Activated CD4-positive, alpha-beta memory T cell treated with anti-CD3 and anti-CD28 coated beads for 36 hours (primary cell): ENCODE data around the gene FABP3. TPM values are rescaled to one million over a fixed set of nuclear protein-coding genes. Genes with fewer than 3 reads are reported as not detected.

Experiments
- CTCF ChIA-PET: fragments of 350-600 bp; sonication (Branson Sonifier 250); formaldehyde crosslinking; loops from one replicate; lab custom pipeline; 2021; ENCODE audit warnings: antibody characterized with exemption, inconsistent platforms; lab: Charles Lee
- POLR2A ChIA-PET: fragments of 350-600 bp; sonication (Branson Sonifier 250); formaldehyde crosslinking; loops from one replicate; lab custom pipeline; 2021; ENCODE audit warnings: antibody characterized with exemption; lab: Charles Lee
- DNase-seq: peaks from one replicate; pipeline ENCODE4 v3.0.0-alpha.2; 2020
- H3K27ac Mint-ChIP-seq: one replicate; pipeline ENCODE4 v1.8.0; 2021; ENCODE audit warnings: mixed read lengths
- H3K27me3 Mint-ChIP-seq: one replicate; pipeline ENCODE4 v1.8.0; 2021; ENCODE audit warnings: mixed read lengths
- H3K36me3 Mint-ChIP-seq: one replicate; pipeline ENCODE4 v1.8.0; 2021; ENCODE audit warnings: mixed read lengths
- H3K4me1 Mint-ChIP-seq: one replicate; pipeline ENCODE4 v1.8.0; 2021; ENCODE audit warnings: low read depth, mixed read lengths
- H3K4me3 Mint-ChIP-seq: one replicate; pipeline ENCODE4 v1.8.0; 2021; ENCODE audit warnings: mild to moderate bottlenecking, mixed read lengths
- H3K9me3 Mint-ChIP-seq: one replicate; pipeline ENCODE4 v1.8.0; 2021; ENCODE audit warnings: mixed read lengths
- intact Hi-C: fragments of 100-400 bp; cut with micrococcal nuclease; formaldehyde crosslinking; loops from one replicate; pipeline ENCODE4 v1.15.1; 2023
- total RNA-seq, 2 experiments: library from RNA; stranded (reverse); gene quantifications; one replicate each; pipeline ENCODE4 v1.2.3, GENCODE V29; 2021

The FABP3 gene
- total RNA-seq, 2 experiments from 2014 or later: not detected

DNA sequence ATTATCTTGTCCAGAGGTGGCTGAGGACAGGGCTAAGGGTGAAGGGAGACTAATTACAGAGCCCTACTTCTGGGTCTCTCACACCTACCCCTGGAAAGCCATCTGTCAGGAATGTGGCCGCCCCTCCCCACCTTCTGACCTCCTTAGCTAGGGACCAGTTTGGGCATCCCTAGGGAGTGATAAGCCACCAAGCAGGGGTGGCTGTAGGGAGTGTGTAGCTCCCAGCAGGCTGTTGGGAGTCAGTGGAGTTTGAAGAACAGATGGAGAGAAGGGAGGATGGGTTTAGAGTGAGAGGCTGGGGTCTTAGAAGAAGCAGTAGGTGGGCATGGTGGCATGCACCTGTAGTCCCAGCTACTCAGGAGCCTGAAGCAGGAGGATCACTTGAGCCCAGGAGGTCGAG lies 39.3 kb upstream of the FABP3 start:
- ChIA-PET CTCF (interaction anchor here (2.0 to 3.2 kb wide), 3 partner anchors 8 to 17 kb away, joined by 7 to 15 read pairs (median 13); no protein-coding TSS in a partner anchor), POLR2A (no interaction called here)
- intact Hi-C loops: no loop called here

GRCh38 chr1:31410871-31411270 lies 38.0 kb upstream of the FABP3 start:
- intact Hi-C loops: no loop called here
- Mint-ChIP-seq H3K9me3 (no peaks in the 10 kb centered on the region), H3K27me3 (peaks cover 47% of the 10 kb centered on the region), H3K27ac (no peak overlapping the region), H3K36me3 (no peaks in the 10 kb centered on the region), H3K4me3 (no peak overlapping the region), H3K4me1 (peaks cover 6% of the 10 kb centered on the region)
- CTCF ChIA-PET: interaction anchor here (0.6 to 3.2 kb wide), 4 partner anchors 10 to 182 kb away, joined by 3 to 15 read pairs (median 10); no protein-coding TSS in a partner anchor
- POLR2A ChIA-PET: no interaction called here
- DNase-seq: no peak

More for the DNA sequence above, 39.3 kb upstream of the FABP3 start:
- peak overlapping the region; percentile 19 for H3K4me3 Mint-ChIP-seq
- H3K9me3 Mint-ChIP-seq: no peaks in the 10 kb centered on the region
- DNase-seq: no peak
- no peaks in the 10 kb centered on the region for H3K36me3 Mint-ChIP-seq
- no peak overlapping the region for H3K27ac Mint-ChIP-seq
- peaks cover 6% of the 10 kb centered on the region for H3K4me1 Mint-ChIP-seq
- peaks cover 56% of the 10 kb centered on the region for H3K27me3 Mint-ChIP-seq

GRCh38 chr1:31409946-31410858 lies 37.3 kb upstream of the FABP3 start:
- Mint-ChIP-seq H3K27me3 (peaks cover 40% of the 10 kb centered on the region), H3K4me1 (peaks cover 6% of the 10 kb centered on the region), H3K9me3 (no peaks in the 10 kb centered on the region), H3K4me3 (no peak overlapping the region), H3K36me3 (no peaks in the 10 kb centered on the region), H3K27ac (no peak overlapping the region)
- no peak for DNase-seq
- intact Hi-C loops: no loop called here
- POLR2A ChIA-PET: no interaction called here
- CTCF ChIA-PET: interaction anchor here (0.6 to 3.2 kb wide), 3 partner anchors 12 to 183 kb away, joined by 3 to 15 read pairs (median 3); no protein-coding TSS in a partner anchor

DNA sequence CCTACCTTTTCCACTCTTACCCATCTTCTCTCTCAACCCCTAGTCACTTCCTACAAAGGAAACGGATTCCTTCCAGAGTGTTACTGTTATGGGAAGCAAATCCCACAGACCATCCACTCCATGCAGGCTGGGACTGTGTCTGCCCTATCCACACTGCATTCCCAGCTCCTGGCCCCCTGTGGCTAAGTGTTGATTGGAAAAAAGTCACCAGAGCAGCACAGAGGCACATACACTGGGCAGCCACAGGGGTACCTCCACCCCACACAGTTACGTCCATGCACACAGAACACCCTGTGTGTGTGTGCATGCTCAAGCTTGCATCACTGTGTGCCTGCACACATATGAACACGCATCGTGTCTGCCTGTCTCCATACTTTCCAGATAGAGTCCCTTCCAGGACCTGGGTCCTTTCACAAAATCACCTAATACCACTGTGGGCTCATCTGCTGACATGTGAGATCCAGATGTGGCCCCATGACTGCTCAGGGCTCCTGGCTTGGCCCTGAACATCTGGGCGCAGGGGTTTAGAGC lies 36.0 kb upstream of the FABP3 start:
- Mint-ChIP-seq H3K27me3 (peaks cover 30% of the 10 kb centered on the region), H3K27ac (no peak overlapping the region), H3K36me3 (no peaks in the 10 kb centered on the region), H3K4me3 (no peak overlapping the region), H3K4me1 (peaks cover 5% of the 10 kb centered on the region), H3K9me3 (no peaks in the 10 kb centered on the region)
- DNase-seq: no peak
- intact Hi-C loops: no loop called here
- ChIA-PET POLR2A (no interaction called here), CTCF (interaction anchor here (1.2 kb wide), 1 partner anchor 14 kb away, joined by 4 read pairs; no protein-coding TSS in a partner anchor)

GRCh38 chr1:31407029-31407626 lies 34.3 kb upstream of the FABP3 start:
- H3K27ac Mint-ChIP-seq: no peak overlapping the region
- H3K9me3 Mint-ChIP-seq: no peaks in the 10 kb centered on the region
- no peaks in the 10 kb centered on the region for H3K36me3 Mint-ChIP-seq
- peaks cover 21% of the 10 kb centered on the region for H3K27me3 Mint-ChIP-seq
- POLR2A ChIA-PET: no interaction called here
- no peaks in the 10 kb centered on the region for H3K4me1 Mint-ChIP-seq
- no peak overlapping the region for H3K4me3 Mint-ChIP-seq
- CTCF ChIA-PET: interaction anchor here (2.0 kb wide), 1 partner anchor 12 kb away, joined by 6 read pairs; no protein-coding TSS in a partner anchor
- no peak for DNase-seq
- intact Hi-C loops: no loop called here

GRCh38 chr1:31405578-31406245 lies 32.8 kb upstream of the FABP3 start:
- no peaks in the 10 kb centered on the region for H3K36me3 Mint-ChIP-seq
- H3K27me3 Mint-ChIP-seq: peaks cover 12% of the 10 kb centered on the region
- DNase-seq: no peak
- no peak overlapping the region for H3K4me3 Mint-ChIP-seq
- POLR2A ChIA-PET: interaction anchor here (0.6 kb wide), 1 partner anchor 407 kb away, joined by 4 read pairs; no protein-coding TSS in a partner anchor
- intact Hi-C loops: no loop called here
- CTCF ChIA-PET: interaction anchor here (1.2 to 2.0 kb wide), 2 partner anchors 11 to 213 kb away, joined by 3 to 6 read pairs; no protein-coding TSS in a partner anchor
- H3K27ac Mint-ChIP-seq: no peak overlapping the region
- H3K9me3 Mint-ChIP-seq: no peaks in the 10 kb centered on the region
- H3K4me1 Mint-ChIP-seq: no peaks in the 10 kb centered on the region

DNA sequence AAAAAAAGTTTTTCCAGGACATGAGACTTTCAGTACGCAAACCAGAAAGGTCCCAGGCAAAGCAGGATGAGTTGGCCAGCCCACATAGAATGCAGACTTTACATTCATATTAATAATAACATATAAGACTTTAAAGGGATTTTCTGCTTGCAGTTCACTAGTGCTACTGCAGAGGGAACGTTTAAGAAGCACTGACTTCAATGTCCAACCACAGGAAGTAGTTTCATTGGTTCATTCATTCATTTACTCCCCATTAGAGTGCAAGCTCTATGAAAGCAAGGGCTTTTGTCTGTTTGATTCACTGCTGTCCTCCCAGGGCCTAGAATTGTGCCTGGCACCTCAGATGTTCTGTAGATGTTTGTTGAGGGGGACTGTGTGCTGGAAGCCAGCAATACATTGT lies 28.4 kb upstream of the FABP3 start:
- no peaks in the 10 kb centered on the region for H3K9me3 Mint-ChIP-seq

DNA sequence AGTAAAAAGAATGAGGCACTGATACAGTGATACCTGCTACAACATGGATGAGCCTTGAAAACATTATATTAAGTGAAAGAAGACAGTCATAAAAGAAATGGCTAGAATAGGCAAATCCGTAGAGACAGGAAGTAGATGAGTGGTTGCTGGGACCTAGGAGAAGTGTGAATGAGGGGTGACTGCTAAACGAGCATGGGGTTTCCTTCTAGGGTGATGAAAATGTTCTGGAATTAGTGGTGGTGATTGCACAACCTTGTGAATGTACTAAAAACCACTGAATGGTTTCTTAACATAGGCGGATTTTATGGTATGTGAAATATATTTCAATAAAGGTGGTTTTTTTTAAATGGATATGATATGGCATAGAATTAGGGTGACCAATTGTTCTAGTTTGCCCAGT lies 27.5 kb upstream of the FABP3 start:
- ChIA-PET CTCF (no interaction called here), POLR2A (no interaction called here)
- DNase-seq: no peak
- Mint-ChIP-seq H3K4me3 (no peak overlapping the region), H3K36me3 (no peaks in the 10 kb centered on the region), H3K27me3 (peaks cover 1% of the 10 kb centered on the region), H3K27ac (no peak overlapping the region), H3K4me1 (peaks cover 4% of the 10 kb centered on the region), H3K9me3 (no peaks in the 10 kb centered on the region)
- intact Hi-C loops: no loop called here

More for the DNA sequence above, 28.4 kb upstream of the FABP3 start:
- intact Hi-C loops: no loop called here
- no peak overlapping the region for H3K4me3 Mint-ChIP-seq
- no peak for DNase-seq
- ChIA-PET POLR2A (no interaction called here), CTCF (no interaction called here)
- no peaks in the 10 kb centered on the region for H3K36me3 Mint-ChIP-seq
- peaks cover 4% of the 10 kb centered on the region for H3K4me1 Mint-ChIP-seq
- peaks cover 1% of the 10 kb centered on the region for H3K27me3 Mint-ChIP-seq
- no peak overlapping the region for H3K27ac Mint-ChIP-seq

GRCh38 chr1:31399976-31400375 lies 27.1 kb upstream of the FABP3 start:
- Mint-ChIP-seq H3K36me3 (no peaks in the 10 kb centered on the region), H3K27me3 (peaks cover under 1% of the 10 kb centered on the region), H3K4me3 (no peak overlapping the region), H3K27ac (no peak overlapping the region), H3K9me3 (no peaks in the 10 kb centered on the region), H3K4me1 (peaks cover 6% of the 10 kb centered on the region)
- ChIA-PET CTCF (no interaction called here), POLR2A (no interaction called here)
- intact Hi-C loops: no loop called here
- DNase-seq: no peak

DNA sequence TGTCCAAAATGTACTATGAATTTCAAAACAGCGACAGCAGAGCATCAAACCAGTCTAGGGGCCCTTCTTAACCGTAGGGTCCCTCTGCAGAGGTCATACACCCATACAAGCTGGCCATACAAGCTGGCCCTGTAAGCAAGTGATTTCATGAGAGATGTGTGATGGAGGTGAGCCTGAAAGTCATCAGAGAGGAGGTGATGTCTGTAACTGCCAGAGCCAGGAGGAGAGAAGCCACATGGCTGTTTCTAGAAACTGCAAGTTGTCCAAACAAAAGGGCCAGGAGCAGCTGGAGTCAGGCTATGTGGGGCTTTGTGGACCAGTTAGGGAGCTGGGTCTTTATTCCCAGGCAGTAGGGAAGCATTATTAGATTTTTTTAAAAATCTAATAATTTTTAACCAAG lies 25.4 kb upstream of the FABP3 start:
- ChIA-PET CTCF (interaction anchor here (0.7 kb wide), 1 partner anchor 151 kb away, joined by 3 read pairs; no protein-coding TSS in a partner anchor), POLR2A (no interaction called here)
- intact Hi-C loops: no loop called here
- no peak for DNase-seq
- Mint-ChIP-seq H3K9me3 (no peaks in the 10 kb centered on the region), H3K27me3 (no peaks in the 10 kb centered on the region), H3K36me3 (no peaks in the 10 kb centered on the region), H3K4me1 (peaks cover 12% of the 10 kb centered on the region), H3K4me3 (no peak overlapping the region), H3K27ac (no peak overlapping the region)

DNA sequence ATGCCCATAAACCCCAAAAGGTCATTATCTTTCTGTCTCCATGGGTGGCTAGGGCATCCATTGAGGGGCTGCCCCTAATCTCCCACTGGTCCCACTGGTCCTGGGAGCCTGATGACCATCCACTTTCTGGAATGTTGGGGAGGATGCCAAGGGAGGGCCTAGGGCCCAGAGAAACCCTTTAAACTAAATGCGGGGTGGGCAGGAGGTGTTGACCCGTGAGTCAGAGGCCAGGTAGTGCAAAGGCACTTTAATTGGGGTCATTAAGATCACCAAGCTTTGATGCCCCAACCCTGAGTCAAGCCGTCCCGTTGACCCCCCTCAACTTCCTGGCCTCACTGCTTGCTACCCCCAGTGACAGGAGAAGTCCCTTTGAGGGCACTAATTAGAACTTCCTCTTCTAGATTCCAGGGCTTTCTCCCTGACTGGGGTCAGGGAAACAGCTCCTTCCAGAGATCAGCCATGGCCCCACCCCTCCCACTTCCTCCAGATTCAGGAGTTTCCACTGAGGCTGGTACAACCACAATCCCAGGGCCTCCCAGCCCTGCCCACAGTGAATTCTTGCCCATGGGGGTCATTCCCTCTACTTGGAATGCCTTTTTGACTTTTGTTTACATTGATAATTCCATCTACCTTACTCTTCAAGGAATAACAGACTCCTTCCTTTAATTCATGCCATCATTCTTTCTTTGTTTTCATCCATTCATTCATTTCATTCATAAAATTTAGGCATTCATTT lies 24.7 kb upstream of the FABP3 start:
- Mint-ChIP-seq H3K27ac (no peak overlapping the region), H3K4me3 (no peak overlapping the region)
- intact Hi-C loops: no loop called here

More for the DNA sequence above, 24.7 kb upstream of the FABP3 start:
- CTCF ChIA-PET: interaction anchor here (0.8 to 5.0 kb wide), 3 partner anchors 23 to 392 kb away, joined by 3 to 86 read pairs (median 75); no protein-coding TSS in a partner anchor
- H3K4me1 Mint-ChIP-seq: peaks cover 12% of the 10 kb centered on the region
- POLR2A ChIA-PET: no interaction called here
- DNase-seq: no peak
- H3K36me3 Mint-ChIP-seq: no peaks in the 10 kb centered on the region
- no peaks in the 10 kb centered on the region for H3K9me3 Mint-ChIP-seq
- peaks cover 2% of the 10 kb centered on the region for H3K27me3 Mint-ChIP-seq
